ENCODE results near the gene SIAH1.
"Not testable (repeated sequence)": the region's sequence is repeated elsewhere in the genome, so short reads cannot be mapped to it uniquely, and the experiment has no call there.

Gene SIAH1

DNA sequence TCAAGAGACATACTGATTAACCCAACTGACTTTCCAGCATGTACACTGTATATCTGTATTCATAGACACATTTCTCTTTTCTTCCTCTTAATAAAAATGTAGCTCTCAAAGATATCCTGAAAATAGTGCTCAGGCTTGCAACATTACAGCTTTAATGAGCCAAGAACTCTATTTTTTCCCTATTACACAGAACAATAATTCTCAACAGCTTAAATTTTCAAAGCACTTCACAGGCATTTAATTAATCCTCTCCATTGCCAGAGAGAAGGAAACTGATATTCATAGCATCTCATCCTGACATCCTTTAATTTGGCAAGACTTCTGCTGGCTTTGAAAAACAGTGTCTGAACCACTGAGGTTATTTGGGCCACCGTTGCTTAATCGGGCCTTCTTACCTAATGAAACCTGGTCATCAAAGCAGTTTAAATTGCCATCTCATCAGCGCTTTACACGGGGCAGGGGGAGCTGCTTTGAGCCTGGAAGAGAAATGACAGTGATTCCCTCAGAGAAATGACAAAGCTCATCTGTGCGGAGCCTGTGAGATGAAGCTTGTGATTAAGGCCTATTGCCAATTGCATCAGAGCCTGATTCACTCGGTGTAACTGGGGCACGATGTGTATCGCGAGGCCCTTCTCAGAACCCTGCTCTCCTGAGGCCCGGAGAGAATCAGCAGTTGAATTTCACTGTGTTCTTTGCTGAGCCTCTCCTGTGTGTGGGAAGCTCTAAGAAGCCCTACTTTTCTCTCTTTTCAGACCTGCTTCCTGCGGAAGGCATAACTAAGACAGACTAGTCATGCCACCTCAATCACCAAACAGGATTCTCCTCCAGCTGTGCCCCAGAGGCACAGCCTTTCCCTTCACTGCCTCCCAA is 8.5 kb upstream of the SIAH1 start:
- no peak for DNase-seq

DNA sequence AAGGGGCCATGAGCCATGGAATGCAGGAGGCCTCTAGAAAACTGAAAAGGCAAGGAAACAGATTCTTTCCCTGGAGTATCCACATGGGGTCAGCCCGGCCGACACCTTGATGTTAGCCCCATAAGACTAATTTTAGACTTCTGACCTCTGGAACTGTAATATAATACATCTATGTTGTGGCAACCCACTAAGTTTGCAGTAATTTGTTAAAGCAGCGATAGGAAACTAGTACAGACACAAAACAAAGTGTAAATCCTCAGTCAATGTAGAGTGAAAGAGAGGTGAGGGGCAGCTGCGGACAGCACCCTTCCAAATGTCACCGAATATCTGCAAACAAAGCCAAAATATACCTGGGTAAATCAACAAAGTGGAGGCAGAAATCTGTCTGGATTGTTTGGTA is 7.2 kb upstream of the SIAH1 start:
- no peak for DNase-seq

DNA sequence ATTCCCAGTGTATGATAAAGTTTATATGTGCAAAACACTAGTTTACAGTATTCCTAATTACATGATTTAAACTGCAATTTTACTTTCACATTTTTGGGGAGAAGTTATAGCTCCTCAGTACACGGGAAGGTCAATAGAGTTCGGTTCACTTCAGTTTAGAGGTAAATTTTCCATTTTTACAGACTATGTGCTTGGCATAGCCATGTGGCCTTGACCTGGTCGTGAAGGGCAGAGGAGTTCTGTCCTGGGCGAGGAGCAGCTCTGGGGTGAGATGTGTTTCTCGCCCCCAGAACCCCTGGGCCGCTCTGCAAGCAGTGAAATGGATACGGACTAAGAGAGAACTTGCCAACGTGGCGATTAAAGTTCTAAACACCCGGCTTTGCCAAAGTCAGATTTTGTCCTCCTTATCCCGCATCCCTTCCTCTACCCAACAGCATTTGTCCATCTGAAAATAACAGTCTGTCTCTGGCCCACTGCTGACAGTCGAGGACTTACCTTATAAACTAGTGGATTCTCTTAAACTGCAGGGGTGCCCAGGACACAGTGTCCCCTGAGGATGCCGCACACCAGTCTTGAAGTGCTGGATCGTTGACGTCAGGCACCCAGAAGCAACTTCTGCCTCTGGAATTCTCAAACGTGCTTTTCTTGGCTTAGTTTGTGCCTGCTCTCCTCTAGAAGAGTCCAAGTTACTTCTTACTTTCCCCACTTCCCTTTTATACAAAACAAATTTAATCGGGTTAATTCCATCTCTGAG is 1.5 kb upstream of the SIAH1 start:
- no peak for DNase-seq

DNA sequence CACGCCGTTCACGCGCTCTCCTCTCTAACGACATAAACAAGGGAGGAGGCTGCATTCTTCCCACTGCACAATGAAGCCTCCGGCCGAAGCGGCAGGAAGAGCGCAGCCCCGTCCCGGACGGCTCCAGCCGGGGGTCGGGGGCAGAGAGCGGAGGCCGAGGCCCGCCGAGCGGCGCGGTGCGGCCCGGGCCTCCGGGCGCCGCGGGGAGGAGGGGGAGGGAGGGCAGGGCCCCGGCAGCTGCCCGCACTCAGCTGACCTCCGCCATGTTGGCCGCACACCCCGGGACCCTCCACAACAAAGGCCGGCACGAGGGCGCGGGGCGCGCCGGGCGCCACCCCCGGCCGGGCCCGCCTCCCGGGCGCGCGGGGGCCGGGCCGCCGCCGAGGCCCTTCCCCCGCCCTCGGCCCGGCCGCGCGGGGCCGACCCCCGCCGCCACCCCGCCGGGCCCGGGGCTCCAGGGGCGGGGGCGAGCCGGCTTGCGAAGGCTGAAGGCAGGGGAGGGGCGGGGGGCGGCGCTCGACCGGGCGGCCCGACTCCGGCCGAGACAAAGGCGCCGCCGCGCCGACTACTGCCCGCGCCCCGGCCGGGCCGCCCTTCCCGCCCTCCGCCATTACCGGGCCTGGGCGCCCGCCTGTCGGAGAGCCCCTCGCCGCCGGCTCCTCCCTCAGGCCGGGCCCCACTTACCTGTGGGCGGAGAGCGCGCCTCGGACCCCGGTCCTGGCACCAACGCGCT is 527 bp downstream of the SIAH1 start:
- peak in 4 of 6 experiments; percentile 23 to 64 (median 40) for DNase-seq

GRCh38 chr16:48383877-48384519 is 1.2 kb downstream of the SIAH1 start:
- DNase-seq: peak in 1 of 6 experiments; percentile 44

DNA sequence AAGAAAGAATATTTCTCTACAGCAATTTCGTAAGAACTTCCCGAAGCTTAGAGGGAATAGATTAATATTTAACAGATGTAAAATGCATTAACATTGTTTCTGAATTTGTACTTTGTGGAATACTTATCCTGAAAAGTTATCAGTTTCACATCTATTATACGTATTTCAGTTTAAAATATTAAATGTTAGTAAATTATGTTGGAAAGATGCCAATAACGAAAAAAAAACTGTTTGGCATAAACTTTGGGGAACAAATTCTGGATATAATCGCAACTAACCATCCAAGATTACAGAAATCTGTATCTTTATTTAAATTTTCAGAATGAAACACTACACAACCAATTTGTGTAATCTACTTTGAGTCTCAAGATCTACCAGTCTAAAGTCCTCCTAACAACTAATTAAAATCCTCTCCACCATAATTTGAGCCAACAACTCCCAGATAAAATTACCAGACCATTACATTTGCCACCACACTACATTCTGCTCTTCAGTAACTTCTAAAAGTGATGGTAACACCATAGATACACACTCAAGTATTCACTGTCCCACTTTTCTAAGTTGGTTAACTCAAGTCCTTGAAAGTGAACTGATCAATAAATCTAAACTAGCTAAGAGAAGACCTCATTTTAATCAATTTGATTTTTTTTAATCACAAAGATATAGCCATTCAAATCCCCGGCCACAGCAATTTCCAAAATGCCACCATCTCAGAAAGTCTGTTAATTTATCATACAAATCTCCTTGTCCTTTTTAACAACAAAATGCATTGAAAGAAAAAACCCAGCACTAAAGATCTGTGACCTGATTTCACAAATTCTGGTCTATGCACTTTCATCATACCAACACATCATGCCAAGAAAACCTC is 2.0 kb downstream of the SIAH1 start:
- DNase-seq: no peak

DNA sequence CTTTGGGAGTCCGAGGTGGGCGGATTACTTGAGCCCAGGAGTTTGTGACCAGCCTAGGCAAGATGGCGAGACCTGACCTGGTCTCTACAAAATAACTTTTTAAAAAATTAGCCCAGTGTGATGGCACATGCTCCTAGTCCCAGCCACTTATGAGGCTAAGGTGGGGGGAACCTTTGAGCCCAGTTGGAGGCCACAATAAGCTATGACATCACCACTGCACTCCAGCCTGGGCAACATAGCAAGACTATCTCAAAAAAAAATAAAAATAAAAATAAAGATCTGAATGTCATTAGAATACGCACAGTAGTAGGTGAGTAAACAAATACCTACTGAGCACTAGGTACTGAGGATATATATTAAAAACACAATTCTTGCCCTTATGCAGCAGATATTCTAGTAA is 3.1 kb downstream of the SIAH1 start:
- no peak for DNase-seq

- no peak for DNase-seq
Measured at GRCh38 chr16:48381201-48381600, 4.0 kb downstream of the SIAH1 start.

DNA sequence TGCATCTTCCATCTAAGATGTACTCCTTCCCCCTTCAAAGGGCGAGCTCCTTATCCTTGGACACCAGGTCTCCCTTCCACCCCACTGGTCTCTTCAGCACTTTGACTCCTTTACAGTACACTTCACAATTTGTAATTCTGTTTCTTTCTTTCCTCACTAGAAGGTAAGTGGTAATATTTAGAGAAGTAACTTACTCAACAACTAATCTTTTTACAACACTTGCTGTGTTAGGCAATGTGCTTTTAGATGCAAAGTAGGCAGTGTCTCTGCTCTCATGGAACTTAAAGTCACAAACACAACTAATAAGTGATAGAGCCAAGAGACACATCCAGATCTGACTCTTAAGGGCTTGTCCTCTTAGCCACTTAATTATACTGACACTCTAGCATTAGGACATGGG is 6.4 kb downstream of the SIAH1 start:
- DNase-seq: no peak

DNA sequence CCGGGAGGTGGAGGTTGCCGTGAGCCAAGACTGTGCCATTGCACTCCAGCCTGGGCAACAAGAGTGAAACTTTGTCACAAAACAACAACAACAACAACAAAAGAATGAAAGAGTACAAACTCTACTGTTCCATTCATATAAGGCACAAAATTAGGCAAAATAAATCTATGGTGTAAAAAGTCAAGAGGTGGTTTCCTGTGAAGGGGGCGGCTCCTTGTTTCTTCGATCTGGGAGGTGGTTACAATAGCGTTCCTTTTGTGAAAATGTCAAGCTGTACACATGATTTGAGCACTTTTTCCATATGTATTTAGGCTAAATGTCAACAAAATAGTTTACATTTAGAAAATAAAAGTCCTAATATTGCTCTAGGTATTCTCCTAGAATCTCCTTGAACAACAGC is 6.9 kb downstream of the SIAH1 start:
- DNase-seq: peak in 1 of 6 experiments; percentile 12

GRCh38 chr16:48377301-48377700 is 7.9 kb downstream of the SIAH1 start:
- not testable (repeated sequence) for DNase-seq

GRCh38 chr16:48374255-48374654 is 11.0 kb downstream of the SIAH1 start:
- no peak for DNase-seq

DNA sequence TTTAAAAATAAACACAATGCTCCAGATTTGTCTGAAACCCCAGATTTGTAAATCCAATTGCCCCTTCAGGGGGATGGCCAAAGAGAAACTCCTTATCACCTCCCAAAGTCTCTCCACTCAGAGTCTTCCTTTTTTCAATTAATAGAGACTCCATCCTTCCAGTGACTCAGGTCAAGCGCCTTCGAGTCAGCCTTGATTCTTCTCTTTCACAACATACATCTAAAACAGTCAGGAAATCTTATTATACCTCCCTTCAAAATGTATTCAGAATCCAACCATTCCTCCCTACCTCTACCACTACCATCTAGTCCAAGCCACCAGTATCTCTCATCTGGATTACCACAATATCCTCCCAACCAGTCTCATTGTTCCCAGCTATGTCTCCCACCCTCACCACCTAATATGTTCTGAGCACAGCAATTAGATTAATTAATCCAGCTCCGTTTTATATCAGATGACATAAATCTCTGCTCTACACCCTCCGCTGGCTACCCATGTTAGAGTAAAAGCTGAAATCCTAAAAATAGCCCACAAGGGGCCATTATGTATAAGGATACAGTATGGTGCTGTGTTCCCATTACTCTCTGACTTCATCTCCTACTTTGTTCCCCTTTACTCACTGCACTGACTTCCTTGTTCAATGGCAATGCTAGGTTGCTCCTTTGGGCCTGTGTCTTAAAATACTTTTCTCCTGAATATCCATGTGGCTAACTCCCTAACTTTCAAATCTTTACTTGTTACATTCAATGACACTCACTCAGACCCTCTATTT is 11.8 kb downstream of the SIAH1 start:
- DNase-seq: no peak

DNA sequence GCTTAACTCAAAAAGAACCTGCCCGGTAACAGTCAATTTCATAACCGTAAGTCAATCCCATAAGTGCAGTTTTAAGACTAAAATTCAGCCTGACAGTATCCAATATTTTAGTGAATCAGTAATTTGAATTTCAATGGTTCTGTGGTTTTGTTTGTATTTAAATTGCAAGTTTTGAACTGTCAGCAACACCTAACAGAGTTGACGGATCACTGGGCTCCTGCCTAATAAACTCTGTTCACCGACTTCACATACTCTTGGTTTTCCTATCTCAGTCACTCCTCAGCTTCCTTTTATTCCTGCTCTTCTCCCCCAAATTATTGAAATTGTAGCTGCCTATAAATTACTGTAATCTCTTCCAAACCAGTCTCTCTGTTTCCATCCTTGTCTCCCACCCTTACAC is 12.5 kb downstream of the SIAH1 start:
- DNase-seq: no peak

DNA sequence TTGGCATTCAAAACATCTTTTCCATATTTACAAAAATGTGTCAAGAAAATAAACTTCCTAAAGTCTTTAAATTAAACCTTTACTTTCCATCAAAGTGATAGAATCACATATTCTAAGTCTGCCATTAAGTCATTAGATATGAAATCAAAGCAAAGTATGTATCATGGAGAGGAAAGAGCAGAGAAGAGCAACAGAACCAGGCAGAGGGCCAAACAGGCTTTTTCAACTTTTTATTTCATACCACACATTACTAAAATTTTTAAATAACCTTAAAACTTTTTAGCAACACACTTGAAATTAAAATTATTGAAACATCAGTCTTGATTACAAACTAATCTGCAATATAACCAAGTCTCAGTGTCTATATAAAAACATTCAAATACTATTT is 13.8 kb downstream of the SIAH1 start:
- DNase-seq: no peak

GRCh38 chr16:48370668-48371392 is 14.4 kb downstream of the SIAH1 start:
- not testable (repeated sequence) for DNase-seq

DNA sequence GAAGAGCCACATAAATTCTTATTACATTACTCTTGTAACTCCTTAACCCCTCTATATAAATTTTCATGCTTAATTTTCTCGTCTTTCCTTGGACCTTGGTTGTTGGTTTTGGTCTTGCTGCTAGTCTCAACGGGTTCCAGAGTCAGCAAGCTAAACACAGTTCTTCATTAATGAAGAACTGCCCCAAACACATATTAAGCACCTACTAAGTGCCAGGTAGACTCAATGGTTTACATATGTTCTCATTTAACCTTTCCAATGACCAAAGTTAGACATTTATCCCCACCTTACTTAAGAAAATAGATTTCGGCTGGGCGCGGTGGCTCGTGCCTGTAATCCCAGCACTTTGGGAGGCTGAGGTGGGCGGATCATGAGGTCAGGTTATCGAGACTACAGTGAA is 15.0 kb downstream of the SIAH1 start:
- no peak for DNase-seq

DNA sequence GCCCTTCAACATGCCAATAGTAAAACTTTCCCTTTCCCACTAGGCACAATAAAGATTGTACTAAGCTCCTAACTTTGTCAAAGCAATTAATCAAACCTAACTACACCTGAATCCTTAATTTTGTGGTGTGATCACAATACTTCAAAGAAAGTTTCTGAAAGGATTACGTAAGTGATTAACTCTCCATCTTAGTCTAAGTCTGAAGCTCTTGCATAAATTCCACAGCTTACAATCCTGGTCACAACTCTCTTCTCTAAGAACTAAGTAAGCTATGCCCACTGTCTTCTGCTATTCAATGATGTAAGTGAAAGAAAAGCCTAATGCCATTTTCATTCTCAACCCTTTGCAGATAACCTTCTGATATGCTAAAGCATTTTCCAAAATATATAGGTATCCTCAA is 15.4 kb downstream of the SIAH1 start:
- DNase-seq: no peak

- DNase-seq: no peak
Measured at GRCh38 chr16:48367441-48368049, 17.7 kb downstream of the SIAH1 start.
